Measurements from ENCODE around the gene POLR3A.
"Not testable (repeated sequence)": the region's sequence is repeated elsewhere in the genome, so short reads cannot be mapped to it uniquely, and the experiment has no call there.

POLR3A gene

GRCh38 chr10:78071857-78072179 lies 42.5 kb upstream of the POLR3A start:
- no peak for DNase-seq
- H3K79me1 ChIP-seq (ENCODE audit: low read length): no peaks in the 10 kb centered on the region
- H3K18ac ChIP-seq (ENCODE audit: low read length): no peak overlapping the region
- no peaks in the 10 kb centered on the region for H3K4me1 ChIP-seq (ENCODE audit: control insufficient read depth in 1 of 2, insufficient read depth in 2 of 2, low read length in 2 of 2)
- H2BK5ac ChIP-seq (ENCODE audit: low read depth, low read length, poor library complexity): no peak overlapping the region
- no peak overlapping the region for H3K4ac ChIP-seq (ENCODE audit: low read depth, low read length)
- H3K27me3 ChIP-seq (ENCODE audit: insufficient read depth, low read length): no peaks in the 10 kb centered on the region
- H3K23ac ChIP-seq (ENCODE audit: low read length): no peak overlapping the region
- H2AK5ac ChIP-seq (ENCODE audit: low read length): no peak overlapping the region
- no peak overlapping the region for H3K4me3 ChIP-seq (ENCODE audit: low read depth, low read length)
- no peak overlapping the region for H4K8ac ChIP-seq (ENCODE audit: low read depth, low read length)
- WGBS (ENCODE audit: extremely low coverage, insufficient coverage, insufficient read length): no CpG with 5 or more reads among the region's 4 CpGs
- H4K91ac ChIP-seq (ENCODE audit: low read depth, low read length): no peak overlapping the region
- no peaks in the 10 kb centered on the region for H3K36me3 ChIP-seq (ENCODE audit: control insufficient read depth in 1 of 2, insufficient read depth in 2 of 2, low read length in 2 of 2)
- H3K4me2 ChIP-seq (ENCODE audit: low read length): no peak overlapping the region
- no peak overlapping the region for H2AFZ ChIP-seq (ENCODE audit: insufficient read depth, low read length, poor library complexity)
- peaks cover 2% of the 10 kb centered on the region for H3K9me3 ChIP-seq (ENCODE audit: insufficient read depth, low read depth, low read length)
- H3K79me2 ChIP-seq (ENCODE audit: control insufficient read depth, insufficient read depth, low read length, poor library complexity): no peaks in the 10 kb centered on the region
- H2BK12ac ChIP-seq (ENCODE audit: low read length): no peak overlapping the region
- no peak overlapping the region for H3K14ac ChIP-seq (ENCODE audit: low read length)
- H2BK120ac ChIP-seq (ENCODE audit: insufficient read depth, low read length, poor library complexity): no peak overlapping the region
- H4K12ac ChIP-seq (ENCODE audit: low read depth, low read length): no peak overlapping the region
- H3K27ac ChIP-seq (ENCODE audit: low read depth, low read length): no peak overlapping the region
- no peak overlapping the region for H3K9ac ChIP-seq (ENCODE audit: low read length)

- Histone ChIP-seq H3K79me1 (ENCODE audit: low read length) (no peaks in the 10 kb centered on the region), H4K12ac (ENCODE audit: low read depth, low read length) (no peak overlapping the region), H3K27me3 (ENCODE audit: insufficient read depth, low read length) (no peaks in the 10 kb centered on the region), H3K36me3 (ENCODE audit: control insufficient read depth in 1 of 2, insufficient read depth in 2 of 2, low read length in 2 of 2) (no peaks in the 10 kb centered on the region), H2BK5ac (ENCODE audit: low read depth, low read length, poor library complexity) (no peak overlapping the region), H3K23ac (ENCODE audit: low read length) (no peak overlapping the region), H3K4me3 (ENCODE audit: low read depth, low read length) (no peak overlapping the region), H3K9me3 (ENCODE audit: insufficient read depth, low read depth, low read length) (peaks cover under 1% of the 10 kb centered on the region), H3K4me1 (ENCODE audit: control insufficient read depth in 1 of 2, insufficient read depth in 2 of 2, low read length in 2 of 2) (no peaks in the 10 kb centered on the region), H2BK12ac (ENCODE audit: low read length) (no peak overlapping the region), H4K91ac (ENCODE audit: low read depth, low read length) (no peak overlapping the region), H3K79me2 (ENCODE audit: control insufficient read depth, insufficient read depth, low read length, poor library complexity) (no peaks in the 10 kb centered on the region), H4K8ac (ENCODE audit: low read depth, low read length) (no peak overlapping the region), H3K27ac (ENCODE audit: low read depth, low read length) (no peak overlapping the region), H2AK5ac (ENCODE audit: low read length) (no peak overlapping the region), H3K4me2 (ENCODE audit: low read length) (no peak overlapping the region), H3K9ac (ENCODE audit: low read length) (no peak overlapping the region), H2BK120ac (ENCODE audit: insufficient read depth, low read length, poor library complexity) (no peak overlapping the region), H3K18ac (ENCODE audit: low read length) (no peak overlapping the region), H2AFZ (ENCODE audit: insufficient read depth, low read length, poor library complexity) (no peak overlapping the region), H3K4ac (ENCODE audit: low read depth, low read length) (no peak overlapping the region), H3K14ac (ENCODE audit: low read length) (no peak overlapping the region)
- no CpG with 5 or more reads among the region's 4 CpGs for WGBS (ENCODE audit: extremely low coverage, insufficient coverage, insufficient read length)
- DNase-seq: no peak
Observed at GRCh38 chr10:78071140-78071856, 42.0 kb upstream of the POLR3A start.

DNA sequence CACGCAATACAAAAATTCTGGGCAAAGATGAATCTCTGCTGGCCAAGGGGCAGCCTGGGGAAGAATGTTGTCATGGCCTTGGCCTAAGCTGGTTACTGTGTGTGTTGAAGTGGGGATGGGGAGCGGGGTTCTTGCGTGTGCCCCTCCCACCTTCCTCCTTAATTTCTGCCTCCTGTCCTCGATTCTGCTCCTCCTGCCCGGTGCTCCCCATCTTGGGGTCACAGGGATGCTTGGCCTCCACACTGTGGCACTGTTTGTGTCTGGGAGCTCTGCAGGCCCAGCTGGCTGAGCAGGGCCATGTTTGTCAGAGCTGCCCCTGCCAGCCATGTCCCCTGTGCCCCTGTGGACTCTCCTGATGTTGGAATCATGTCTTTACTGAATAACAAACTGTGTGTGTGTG lies 41.4 kb upstream of the POLR3A start:
- H3K4ac ChIP-seq (ENCODE audit: low read depth, low read length): no peak overlapping the region
- no peak overlapping the region for H2AK5ac ChIP-seq (ENCODE audit: low read length)
- no CpG with 5 or more reads among the region's 5 CpGs for WGBS (ENCODE audit: extremely low coverage, insufficient coverage, insufficient read length)
- H3K9ac ChIP-seq (ENCODE audit: low read length): no peak overlapping the region
- no peaks in the 10 kb centered on the region for H3K36me3 ChIP-seq (ENCODE audit: control insufficient read depth in 1 of 2, insufficient read depth in 2 of 2, low read length in 2 of 2)
- no peak overlapping the region for H3K23ac ChIP-seq (ENCODE audit: low read length)
- H3K4me2 ChIP-seq (ENCODE audit: low read length): no peak overlapping the region
- no peak overlapping the region for H4K8ac ChIP-seq (ENCODE audit: low read depth, low read length)
- H2AFZ ChIP-seq (ENCODE audit: insufficient read depth, low read length, poor library complexity): no peak overlapping the region
- no peak overlapping the region for H2BK120ac ChIP-seq (ENCODE audit: insufficient read depth, low read length, poor library complexity)
- H3K79me2 ChIP-seq (ENCODE audit: control insufficient read depth, insufficient read depth, low read length, poor library complexity): no peaks in the 10 kb centered on the region
- H2BK5ac ChIP-seq (ENCODE audit: low read depth, low read length, poor library complexity): no peak overlapping the region
- no peak overlapping the region for H3K27ac ChIP-seq (ENCODE audit: low read depth, low read length)
- no peaks in the 10 kb centered on the region for H3K79me1 ChIP-seq (ENCODE audit: low read length)
- no peak overlapping the region for H4K12ac ChIP-seq (ENCODE audit: low read depth, low read length)
- no peak overlapping the region for H3K18ac ChIP-seq (ENCODE audit: low read length)
- no peak overlapping the region for H3K14ac ChIP-seq (ENCODE audit: low read length)
- no peaks in the 10 kb centered on the region for H3K27me3 ChIP-seq (ENCODE audit: insufficient read depth, low read length)
- no peaks in the 10 kb centered on the region for H3K9me3 ChIP-seq (ENCODE audit: insufficient read depth, low read depth, low read length)
- no peak for DNase-seq
- H4K91ac ChIP-seq (ENCODE audit: low read depth, low read length): no peak overlapping the region
- no peaks in the 10 kb centered on the region for H3K4me1 ChIP-seq (ENCODE audit: control insufficient read depth in 1 of 2, insufficient read depth in 2 of 2, low read length in 2 of 2)
- H3K4me3 ChIP-seq (ENCODE audit: low read depth, low read length): no peak overlapping the region
- no peak overlapping the region for H2BK12ac ChIP-seq (ENCODE audit: low read length)

- H2BK5ac ChIP-seq (ENCODE audit: low read depth, low read length, poor library complexity); H4K12ac ChIP-seq (ENCODE audit: low read depth, low read length); H3K9ac ChIP-seq (ENCODE audit: low read length); H4K8ac ChIP-seq (ENCODE audit: low read depth, low read length); H3K36me3 ChIP-seq (ENCODE audit: control insufficient read depth in 1 of 2, insufficient read depth in 2 of 2, low read length in 2 of 2); H3K9me3 ChIP-seq (ENCODE audit: insufficient read depth, low read depth, low read length); H2BK120ac ChIP-seq (ENCODE audit: insufficient read depth, low read length, poor library complexity); H2AK5ac ChIP-seq (ENCODE audit: low read length); H3K27me3 ChIP-seq (ENCODE audit: insufficient read depth, low read length); H3K4me2 ChIP-seq (ENCODE audit: low read length); H3K23ac ChIP-seq (ENCODE audit: low read length); H2BK12ac ChIP-seq (ENCODE audit: low read length); H4K91ac ChIP-seq (ENCODE audit: low read depth, low read length); H3K79me1 ChIP-seq (ENCODE audit: low read length); H3K4ac ChIP-seq (ENCODE audit: low read depth, low read length); H3K27ac ChIP-seq (ENCODE audit: low read depth, low read length); H3K4me1 ChIP-seq (ENCODE audit: control insufficient read depth in 1 of 2, insufficient read depth in 2 of 2, low read length in 2 of 2); H3K4me3 ChIP-seq (ENCODE audit: low read depth, low read length); H3K18ac ChIP-seq (ENCODE audit: low read length); DNase-seq; H2AFZ ChIP-seq (ENCODE audit: insufficient read depth, low read length, poor library complexity); H3K14ac ChIP-seq (ENCODE audit: low read length); H3K79me2 ChIP-seq (ENCODE audit: control insufficient read depth, insufficient read depth, low read length, poor library complexity): not testable (repeated sequence)
- WGBS (ENCODE audit: extremely low coverage, insufficient coverage, insufficient read length): no CpG with 5 or more reads among the region's 12 CpGs
Observed at GRCh38 chr10:78070064-78070463, 40.7 kb upstream of the POLR3A start.

Measured in trophoblast cell (in vitro differentiated cells and primary cell).